HepG2 (cell line): Measurements from ENCODE around the gene HCFC2. TPM values are rescaled to one million over a fixed set of nuclear protein-coding genes. Genes with fewer than 3 reads are reported as not detected.

Experiments used
- IKZF5 ChIP-seq: IDR thresholded peaks from 2 replicates; pipeline ENCODE4 v1.6.1; 2018; ENCODE audit warnings: missing genetic modification reagents, mild to moderate bottlenecking, missing compliant biosample characterization
- MZF1 ChIP-seq: sonication (generic); formaldehyde crosslinking; IDR thresholded peaks from 2 replicates; pipeline ENCODE4 v1.8.1; 2023; ENCODE audit warnings: mild to moderate bottlenecking, missing genetic modification reagents, borderline replicate concordance
- NFATC3 ChIP-seq: sonication (generic); formaldehyde crosslinking; IDR thresholded peaks from 2 replicates; pipeline ENCODE4 v1.5.1; 2020; ENCODE audit warnings: mild to moderate bottlenecking, missing genetic modification reagents
- PAX8 ChIP-seq: sonication (generic); formaldehyde crosslinking; IDR thresholded peaks from 2 replicates; pipeline ENCODE4 v1.8.0; 2022; ENCODE audit warnings: mild to moderate bottlenecking, missing genetic modification reagents, borderline replicate concordance
- PRPF4 ChIP-seq: fragments of 200-400 bp; formaldehyde crosslinking; IDR thresholded peaks from 2 replicates; pipeline ENCODE4 v1.6.1; 2016; ENCODE audit warnings: low read length, low read depth; ENCODE audit not compliant: poor library complexity, severe bottlenecking
- RORA ChIP-seq: sonication (generic); formaldehyde crosslinking; IDR thresholded peaks from 2 replicates; pipeline ENCODE4 v1.5.0; 2020; ENCODE audit warnings: mild to moderate bottlenecking, missing genetic modification reagents, moderate library complexity
- SNAPC4 ChIP-seq: sonication (generic); formaldehyde crosslinking; IDR thresholded peaks from 2 replicates; pipeline ENCODE4 v1.4.0; 2020; ENCODE audit warnings: mild to moderate bottlenecking, missing genetic modification reagents
- ZFP41 ChIP-seq: sonication (generic); formaldehyde crosslinking; IDR thresholded peaks from 2 replicates; pipeline ENCODE4 v1.4.0; 2020; ENCODE audit warnings: mild to moderate bottlenecking, missing genetic modification reagents, borderline replicate concordance
- polyA plus RNA-seq, 8 experiments: library from polyadenylated mRNA; depleted of rRNA in 3 of 8; stranded (reverse) in 7 of 8; unstranded in 1 of 8; fragments of >200 nt; fragmentation: Illumina TruSeq in 4 of 8; extraction: Trizol in 4 of 8; gene quantifications; 2 replicates each; pipeline versions ENCODE4 v1.2.1 to v1.2.3, GENCODE V29; 2011 to 2016; ENCODE audit warnings: low read depth in 4 of 8, missing spikeins in 1 of 8, mixed read lengths in 1 of 8; ENCODE audit not compliant: insufficient read depth in 1 of 8
- total RNA-seq, 5 experiments: library from RNA; depleted of rRNA; stranded (reverse); fragments of >200 nt; fragmentation: Illumina TruSeq; extraction: Trizol; gene quantifications; 2 replicates each; pipeline ENCODE4 v1.2.3, GENCODE V29; 2016; ENCODE audit warnings: low read depth in 1 of 5

Gene HCFC2
- total and polyA plus RNA-seq, 2 of the 13 experiments (the other 11 are each of a cell fraction or from before 2014, with no cell fraction given): 3.7 to 4.9 TPM

- TF ChIP-seq SNAPC4 (CRISPR knock-in tag): no peak
- no peak for TF ChIP-seq PRPF4
- no peak for TF ChIP-seq PAX8
- no peak for TF ChIP-seq IKZF5 (CRISPR knock-in tag)
- no peak for TF ChIP-seq ZFP41
- no peak for TF ChIP-seq MZF1 (CRISPR knock-in tag)
- no peak for TF ChIP-seq NFATC3 (CRISPR knock-in tag)
- no peak for TF ChIP-seq RORA (CRISPR knock-in tag)
Observed at GRCh38 chr12:104048811-104049210, 15.5 kb upstream of the HCFC2 start (continued).
